Measurements from ENCODE around the gene SETD6.

GRCh38 chr16:58507195-58507962 is 7.9 kb upstream of the SETD6 start:
- TF ChIP-seq CTCF (IDR thresholded peaks at IDR 0.05 in 4 of 5, conservative IDR thresholded peaks at IDR 0.05 in 1 of 5) = no peak
- no peak for TF ChIP-seq POLR2A (IDR thresholded peaks at IDR 0.05)

All from gastrocnemius medialis (tissue), 4 donors.